HEK293 (cell line): Measurements from ENCODE around the gene EXOC2.

ENCODE experiments used
- CTCF ChIA-PET: fragments of 350-600 bp; formaldehyde crosslinking; extraction: SDS; loops from one replicate; lab custom pipeline; 2021; ENCODE audit warnings: antibody characterized with exemption; lab: Yijun Ruan, JAX
- POLR2A ChIA-PET: fragments of 300-600 bp; formaldehyde crosslinking; extraction: SDS; loops from one replicate; lab custom pipeline; 2020; ENCODE audit warnings: antibody characterized with exemption, inconsistent platforms; lab: Yijun Ruan, JAX
- H3K27ac ChIP-seq: fragments of 200-500 bp; sonication (Bioruptor generic); 2 replicates; pipeline ENCODE4 v1.5.1; 2014; ENCODE audit warnings: low read depth, low read length, control low read depth, inconsistent platforms; ENCODE audit errors: extremely low read depth
- H3K36me3 ChIP-seq, 2 experiments: fragments of 200-500 bp in 1 of 2; sonication (Bioruptor generic) in 1 of 2; 1 replicate in 1 of 2; 2 replicates in 1 of 2; pipeline ENCODE4 v1.5.1; 2014 to 2017; ENCODE audit warnings: inconsistent platforms in 2 of 2, low read length in 2 of 2; ENCODE audit not compliant: control insufficient read depth in 2 of 2, insufficient read depth in 1 of 2
- H3K4me1 ChIP-seq: fragments of 200-500 bp; sonication (Bioruptor generic); 2 replicates; pipeline ENCODE4 v1.5.1; 2014; ENCODE audit warnings: mild to moderate bottlenecking, low read length, inconsistent platforms; ENCODE audit not compliant: control insufficient read depth, insufficient read depth
- H3K4me3 ChIP-seq: 2 replicates; pipeline ENCODE4 v1.5.1; 2011; ENCODE audit warnings: low read depth, mild to moderate bottlenecking, control low read depth, low read length, moderate library complexity
- H3K9me3 ChIP-seq: fragments of 200-500 bp; sonication (Bioruptor generic); 2 replicates; pipeline ENCODE4 v1.5.1; 2014; ENCODE audit warnings: low read depth, low read length, inconsistent platforms; ENCODE audit not compliant: control insufficient read depth, insufficient read depth
- GFI1B ChIP-seq: fragments of 450-650 bp; formaldehyde crosslinking; IDR thresholded peaks from 2 replicates; pipeline ENCODE4 v1.5.1; 2016; ENCODE audit warnings: missing biosample characterization, missing genetic modification characterization
- KLF16 ChIP-seq: fragments of 450-650 bp; formaldehyde crosslinking; IDR thresholded peaks from 2 replicates; pipeline ENCODE4 v1.5.1; 2017; ENCODE audit warnings: missing biosample characterization, missing genetic modification characterization
- PRDM1 ChIP-seq: fragments of 450-650 bp; formaldehyde crosslinking; IDR thresholded peaks from 2 replicates; pipeline ENCODE4; 2016; ENCODE audit warnings: missing biosample characterization, missing genetic modification characterization
- SCRT1 ChIP-seq: fragments of 450-650 bp; formaldehyde crosslinking; IDR thresholded peaks from 2 replicates; pipeline ENCODE4 v1.5.1; 2016; ENCODE audit warnings: missing biosample characterization, missing genetic modification characterization, borderline replicate concordance
- YY2 ChIP-seq: fragments of 450-650 bp; formaldehyde crosslinking; IDR thresholded peaks from 2 replicates; pipeline ENCODE4 v1.5.1; 2016; ENCODE audit warnings: missing biosample characterization, missing genetic modification characterization
- ZIC2 ChIP-seq: fragments of 450-650 bp; formaldehyde crosslinking; IDR thresholded peaks from 2 replicates; pipeline ENCODE4 v1.5.1; 2016; ENCODE audit warnings: missing biosample characterization, missing genetic modification characterization
- ZNF114 ChIP-seq: fragments of 450-650 bp; formaldehyde crosslinking; IDR thresholded peaks from 2 replicates; pipeline ENCODE4 v1.5.0; 2017; ENCODE audit warnings: missing biosample characterization, missing genetic modification characterization
- ZNF138 ChIP-seq: fragments of 450-650 bp; formaldehyde crosslinking; IDR thresholded peaks from 2 replicates; pipeline ENCODE4 v1.5.1; 2016; ENCODE audit warnings: missing biosample characterization, missing genetic modification characterization, borderline replicate concordance
- ZNF157 ChIP-seq: fragments of 450-650 bp; formaldehyde crosslinking; IDR thresholded peaks from 2 replicates; pipeline ENCODE4 v1.5.1; 2016; ENCODE audit warnings: missing biosample characterization, missing genetic modification characterization
- ZNF19 ChIP-seq: fragments of 450-650 bp; formaldehyde crosslinking; IDR thresholded peaks from 2 replicates; pipeline ENCODE4; 2016; ENCODE audit warnings: missing biosample characterization, missing genetic modification characterization, low read depth
- ZNF274 ChIP-seq, 2 experiments: fragments of 200-500 bp in 1 of 2; fragments of 450-650 bp in 1 of 2; sonication (Bioruptor generic) in 1 of 2; formaldehyde crosslinking in 1 of 2; IDR thresholded peaks; 2 replicates each; pipeline versions ENCODE4 v1.5.1 to v1.6.1; 2014 to 2016; ENCODE audit warnings: borderline replicate concordance in 1 of 2, inconsistent platforms in 1 of 2, low read length in 1 of 2, missing biosample characterization in 1 of 2, missing genetic modification characterization in 1 of 2
- ZNF350 ChIP-seq: fragments of 450-650 bp; formaldehyde crosslinking; IDR thresholded peaks from 2 replicates; pipeline ENCODE4 v1.5.0; 2017; ENCODE audit warnings: missing biosample characterization, mild to moderate bottlenecking, missing genetic modification characterization
- ZNF394 ChIP-seq: fragments of 450-650 bp; formaldehyde crosslinking; IDR thresholded peaks from 2 replicates; pipeline ENCODE4 v1.5.1; 2016; ENCODE audit warnings: missing biosample characterization, missing genetic modification characterization, mild to moderate bottlenecking, moderate library complexity, borderline replicate concordance
- ZNF426 ChIP-seq: fragments of 450-650 bp; formaldehyde crosslinking; IDR thresholded peaks from 2 replicates; pipeline ENCODE4 v1.5.1; 2017; ENCODE audit warnings: missing biosample characterization, missing genetic modification characterization, mild to moderate bottlenecking, inconsistent platforms, moderate library complexity
- ZNF433 ChIP-seq: fragments of 450-650 bp; formaldehyde crosslinking; IDR thresholded peaks from 2 replicates; pipeline ENCODE4 v1.5.1; 2016; ENCODE audit warnings: missing biosample characterization, missing genetic modification characterization, low read depth
- ZNF560 ChIP-seq: fragments of 450-650 bp; formaldehyde crosslinking; IDR thresholded peaks from 2 replicates; pipeline ENCODE4 v1.5.1; 2017; ENCODE audit warnings: missing biosample characterization, missing genetic modification characterization, borderline replicate concordance
- ZNF585B ChIP-seq: fragments of 450-650 bp; formaldehyde crosslinking; IDR thresholded peaks from 2 replicates; pipeline ENCODE4 v1.5.1; 2016; ENCODE audit warnings: missing biosample characterization, missing genetic modification characterization
- ZNF600 ChIP-seq: fragments of 450-650 bp; formaldehyde crosslinking; IDR thresholded peaks from 2 replicates; pipeline ENCODE4 v1.5.1; 2016; ENCODE audit warnings: missing biosample characterization, missing genetic modification characterization
- ZNF623 ChIP-seq: fragments of 450-650 bp; formaldehyde crosslinking; IDR thresholded peaks from 2 replicates; pipeline ENCODE4 v1.5.1; 2016; ENCODE audit warnings: missing biosample characterization, missing genetic modification characterization
- ZNF707 ChIP-seq: fragments of 450-650 bp; formaldehyde crosslinking; IDR thresholded peaks from 2 replicates; pipeline ENCODE4 v1.5.1; 2016; ENCODE audit warnings: missing biosample characterization, missing genetic modification characterization
- ZSCAN23 ChIP-seq: fragments of 450-650 bp; formaldehyde crosslinking; IDR thresholded peaks from 2 replicates; pipeline ENCODE4 v1.5.1; 2016; ENCODE audit warnings: missing biosample characterization, missing genetic modification characterization
- ZSCAN30 ChIP-seq: fragments of 450-650 bp; IDR thresholded peaks from 2 replicates; pipeline ENCODE4 v1.5.1; 2018; ENCODE audit warnings: missing biosample characterization, mild to moderate bottlenecking, missing genetic modification characterization, moderate library complexity
- TF ChIP-seq, protein P1 (sequence below): fragments of 450-650 bp; formaldehyde crosslinking; IDR thresholded peaks from 2 replicates; pipeline ENCODE4 v1.5.1; 2017; ENCODE audit warnings: missing biosample characterization, missing genetic modification characterization
- TF ChIP-seq, protein P2 (sequence below): fragments of 450-650 bp; IDR thresholded peaks from 2 replicates; pipeline ENCODE4 v1.5.1; 2018; ENCODE audit warnings: missing biosample characterization, missing genetic modification characterization
- TF ChIP-seq, protein P3 (sequence below): fragments of 450-650 bp; formaldehyde crosslinking; IDR thresholded peaks from 2 replicates; pipeline ENCODE4 v1.5.1; 2017; ENCODE audit warnings: missing biosample characterization, missing genetic modification characterization
- TF ChIP-seq, protein P4 (sequence below): fragments of 450-650 bp; formaldehyde crosslinking; IDR thresholded peaks from 2 replicates; pipeline ENCODE4 v1.5.1; 2016; ENCODE audit warnings: missing biosample characterization, missing genetic modification characterization

The EXOC2 gene

DNA sequence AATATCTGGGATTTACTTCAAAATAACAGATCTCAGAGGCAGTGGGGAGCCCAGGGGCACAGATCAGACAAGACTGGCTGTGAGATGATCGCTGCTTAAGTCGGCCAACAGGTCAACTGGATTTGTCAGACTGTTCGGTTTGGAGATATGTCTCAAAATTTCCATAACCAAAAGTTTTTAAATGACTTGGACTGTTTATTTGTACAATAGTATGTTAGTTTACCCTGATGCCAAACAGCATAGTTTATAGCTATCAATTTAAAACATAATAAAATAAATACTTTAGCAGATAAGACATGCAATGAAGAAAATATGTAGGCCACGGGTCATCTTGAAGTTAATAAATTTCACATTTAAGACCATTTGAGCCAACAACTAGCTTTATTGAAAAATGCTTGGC, 174.7 kb downstream of the EXOC2 start:
- TF ChIP-seq, protein P1, sequence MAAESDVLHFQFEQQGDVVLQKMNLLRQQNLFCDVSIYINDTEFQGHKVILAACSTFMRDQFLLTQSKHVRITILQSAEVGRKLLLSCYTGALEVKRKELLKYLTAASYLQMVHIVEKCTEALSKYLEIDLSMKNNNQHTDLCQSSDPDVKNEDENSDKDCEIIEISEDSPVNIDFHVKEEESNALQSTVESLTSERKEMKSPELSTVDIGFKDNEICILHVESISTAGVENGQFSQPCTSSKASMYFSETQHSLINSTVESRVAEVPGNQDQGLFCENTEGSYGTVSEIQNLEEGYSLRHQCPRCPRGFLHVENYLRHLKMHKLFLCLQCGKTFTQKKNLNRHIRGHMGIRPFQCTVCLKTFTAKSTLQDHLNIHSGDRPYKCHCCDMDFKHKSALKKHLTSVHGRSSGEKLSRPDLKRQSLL (tag by site-specific recombination): no peak
- TF ChIP-seq, protein P2, sequence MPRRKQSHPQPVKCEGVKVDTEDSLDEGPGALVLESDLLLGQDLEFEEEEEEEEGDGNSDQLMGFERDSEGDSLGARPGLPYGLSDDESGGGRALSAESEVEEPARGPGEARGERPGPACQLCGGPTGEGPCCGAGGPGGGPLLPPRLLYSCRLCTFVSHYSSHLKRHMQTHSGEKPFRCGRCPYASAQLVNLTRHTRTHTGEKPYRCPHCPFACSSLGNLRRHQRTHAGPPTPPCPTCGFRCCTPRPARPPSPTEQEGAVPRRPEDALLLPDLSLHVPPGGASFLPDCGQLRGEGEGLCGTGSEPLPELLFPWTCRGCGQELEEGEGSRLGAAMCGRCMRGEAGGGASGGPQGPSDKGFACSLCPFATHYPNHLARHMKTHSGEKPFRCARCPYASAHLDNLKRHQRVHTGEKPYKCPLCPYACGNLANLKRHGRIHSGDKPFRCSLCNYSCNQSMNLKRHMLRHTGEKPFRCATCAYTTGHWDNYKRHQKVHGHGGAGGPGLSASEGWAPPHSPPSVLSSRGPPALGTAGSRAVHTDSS: no peak
- TF ChIP-seq ZNF707 (tag by site-specific recombination) (no peak), YY2 (tag by site-specific recombination) (no peak), KLF16 (tag by site-specific recombination) (no peak), GFI1B (no peak), ZNF600 (tag by site-specific recombination) (no peak), ZIC2 (tag by site-specific recombination) (no peak), ZNF114 (tag by site-specific recombination) (no peak), ZSCAN23 (tag by site-specific recombination) (no peak), ZNF138 (tag by site-specific recombination) (no peak), ZNF623 (tag by site-specific recombination) (no peak), ZNF426 (no peak)
- ChIA-PET CTCF (interaction anchor here (1.4 kb wide), 1 partner anchor 33 kb away, joined by 7 read pairs; no protein-coding TSS in a partner anchor), POLR2A (no interaction called here)
- Histone ChIP-seq H3K27ac (no peak overlapping the region), H3K4me3 (no peak overlapping the region), H3K9me3 (no peaks in the 10 kb centered on the region), H3K4me1 (no peaks in the 10 kb centered on the region), H3K36me3 (peaks cover 0 to 17% of the 10 kb centered on the region in 2 experiments; a peak in 1 of 3 replicates)

GRCh38 chr6:516213-516612, 176.7 kb downstream of the EXOC2 start:
- ChIA-PET CTCF (interaction anchor here (1.0 kb wide), 1 partner anchor 107 kb away, joined by 3 read pairs; no protein-coding TSS in a partner anchor), POLR2A (no interaction called here)
- peaks cover 0 to 12% of the 10 kb centered on the region in 2 experiments; a peak in 1 of 3 replicates for H3K36me3 ChIP-seq
- H3K27ac ChIP-seq: no peak overlapping the region
- H3K9me3 ChIP-seq: no peaks in the 10 kb centered on the region
- H3K4me3 ChIP-seq: no peak overlapping the region
- H3K4me1 ChIP-seq: no peaks in the 10 kb centered on the region
- TF ChIP-seq ZNF585B (tag by site-specific recombination) (no peak), ZNF157 (tag by site-specific recombination) (no peak), PRDM1 (tag by site-specific recombination) (no peak), SCRT1 (tag by site-specific recombination) (no peak), ZSCAN30 (tag by site-specific recombination) (no peak), ZNF350 (tag by site-specific recombination) (no peak), ZNF138 (tag by site-specific recombination) (no peak), ZNF394 (tag by site-specific recombination) (no peak), ZNF274 (IDR thresholded peaks at IDR 0.05; ENCODE audit: low read length) (no peak), ZNF274 (tag by site-specific recombination; IDR thresholded peaks at IDR 0.05; ENCODE audit: borderline replicate concordance) (no peak), ZNF433 (tag by site-specific recombination) (no peak), ZNF560 (tag by site-specific recombination) (no peak), ZNF19 (no peak), ZNF600 (tag by site-specific recombination) (no peak)
- TF ChIP-seq, protein P3, sequence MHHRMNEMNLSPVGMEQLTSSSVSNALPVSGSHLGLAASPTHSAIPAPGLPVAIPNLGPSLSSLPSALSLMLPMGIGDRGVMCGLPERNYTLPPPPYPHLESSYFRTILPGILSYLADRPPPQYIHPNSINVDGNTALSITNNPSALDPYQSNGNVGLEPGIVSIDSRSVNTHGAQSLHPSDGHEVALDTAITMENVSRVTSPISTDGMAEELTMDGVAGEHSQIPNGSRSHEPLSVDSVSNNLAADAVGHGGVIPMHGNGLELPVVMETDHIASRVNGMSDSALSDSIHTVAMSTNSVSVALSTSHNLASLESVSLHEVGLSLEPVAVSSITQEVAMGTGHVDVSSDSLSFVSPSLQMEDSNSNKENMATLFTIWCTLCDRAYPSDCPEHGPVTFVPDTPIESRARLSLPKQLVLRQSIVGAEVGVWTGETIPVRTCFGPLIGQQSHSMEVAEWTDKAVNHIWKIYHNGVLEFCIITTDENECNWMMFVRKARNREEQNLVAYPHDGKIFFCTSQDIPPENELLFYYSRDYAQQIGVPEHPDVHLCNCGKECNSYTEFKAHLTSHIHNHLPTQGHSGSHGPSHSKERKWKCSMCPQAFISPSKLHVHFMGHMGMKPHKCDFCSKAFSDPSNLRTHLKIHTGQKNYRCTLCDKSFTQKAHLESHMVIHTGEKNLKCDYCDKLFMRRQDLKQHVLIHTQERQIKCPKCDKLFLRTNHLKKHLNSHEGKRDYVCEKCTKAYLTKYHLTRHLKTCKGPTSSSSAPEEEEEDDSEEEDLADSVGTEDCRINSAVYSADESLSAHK (tag by site-specific recombination): no peak
- TF ChIP-seq, protein P4, sequence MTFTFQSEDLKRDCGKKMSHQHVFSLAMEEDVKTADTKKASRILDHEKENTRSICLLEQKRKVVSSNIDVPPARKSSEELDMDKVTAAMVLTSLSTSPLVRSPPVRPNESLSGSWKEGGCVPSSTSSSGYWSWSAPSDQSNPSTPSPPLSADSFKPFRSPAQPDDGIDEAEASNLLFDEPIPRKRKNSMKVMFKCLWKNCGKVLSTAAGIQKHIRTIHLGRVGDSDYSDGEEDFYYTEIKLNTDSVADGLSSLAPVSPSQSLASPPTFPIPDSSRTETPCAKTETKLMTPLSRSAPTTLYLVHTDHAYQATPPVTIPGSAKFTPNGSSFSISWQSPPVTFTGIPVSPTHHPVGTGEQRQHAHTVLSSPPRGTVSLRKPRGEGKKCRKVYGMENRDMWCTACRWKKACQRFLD: no peak
